Mesothelial cell of epicardium (in vitro differentiated cells): ENCODE measurements around the gene ANKS6. TPM values are rescaled to one million over a fixed set of nuclear protein-coding genes. Genes with fewer than 3 reads are reported as not detected.

ENCODE experiments used
- DNase-seq, 2 experiments: peaks; one replicate each; pipeline ENCODE4 v3.0.0; 2021; ENCODE audit warnings: low spot score in 2 of 2; ENCODE audit not compliant: unreplicated experiment in 2 of 2
- H3K27ac Mint-ChIP-seq: 2 replicates; pipeline ENCODE4 v1.8.0; 2021; ENCODE audit warnings: mixed read lengths
- H3K27me3 Mint-ChIP-seq: 2 replicates; pipeline ENCODE4 v1.8.0; 2021; ENCODE audit warnings: low read depth, mixed read lengths
- H3K36me3 Mint-ChIP-seq: 2 replicates; pipeline ENCODE4 v1.8.0; 2021; ENCODE audit warnings: mixed read lengths
- H3K4me1 Mint-ChIP-seq: 2 replicates; pipeline ENCODE4 v1.8.0; 2021; ENCODE audit warnings: mixed read lengths
- H3K4me3 Mint-ChIP-seq: 2 replicates; pipeline ENCODE4 v1.8.0; 2021; ENCODE audit warnings: mild to moderate bottlenecking, moderate library complexity, mixed read lengths
- H3K9me3 Mint-ChIP-seq: 2 replicates; pipeline ENCODE4 v1.8.0; 2021; ENCODE audit warnings: mixed read lengths
- CTCF ChIP-seq: fragments of 200-600 bp; sonication (generic); IDR thresholded peaks from one replicate; pipeline ENCODE4 v1.5.0; 2021; ENCODE audit warnings: antibody characterized with exemption; ENCODE audit not compliant: unreplicated experiment
- total RNA-seq: library from RNA; stranded (reverse); gene quantifications from 3 replicates; pipeline ENCODE4 v1.2.1, GENCODE V29; 2021

ANKS6 gene
- total RNA-seq, 1 donor from 2014 or later, result 42.0 TPM

DNA sequence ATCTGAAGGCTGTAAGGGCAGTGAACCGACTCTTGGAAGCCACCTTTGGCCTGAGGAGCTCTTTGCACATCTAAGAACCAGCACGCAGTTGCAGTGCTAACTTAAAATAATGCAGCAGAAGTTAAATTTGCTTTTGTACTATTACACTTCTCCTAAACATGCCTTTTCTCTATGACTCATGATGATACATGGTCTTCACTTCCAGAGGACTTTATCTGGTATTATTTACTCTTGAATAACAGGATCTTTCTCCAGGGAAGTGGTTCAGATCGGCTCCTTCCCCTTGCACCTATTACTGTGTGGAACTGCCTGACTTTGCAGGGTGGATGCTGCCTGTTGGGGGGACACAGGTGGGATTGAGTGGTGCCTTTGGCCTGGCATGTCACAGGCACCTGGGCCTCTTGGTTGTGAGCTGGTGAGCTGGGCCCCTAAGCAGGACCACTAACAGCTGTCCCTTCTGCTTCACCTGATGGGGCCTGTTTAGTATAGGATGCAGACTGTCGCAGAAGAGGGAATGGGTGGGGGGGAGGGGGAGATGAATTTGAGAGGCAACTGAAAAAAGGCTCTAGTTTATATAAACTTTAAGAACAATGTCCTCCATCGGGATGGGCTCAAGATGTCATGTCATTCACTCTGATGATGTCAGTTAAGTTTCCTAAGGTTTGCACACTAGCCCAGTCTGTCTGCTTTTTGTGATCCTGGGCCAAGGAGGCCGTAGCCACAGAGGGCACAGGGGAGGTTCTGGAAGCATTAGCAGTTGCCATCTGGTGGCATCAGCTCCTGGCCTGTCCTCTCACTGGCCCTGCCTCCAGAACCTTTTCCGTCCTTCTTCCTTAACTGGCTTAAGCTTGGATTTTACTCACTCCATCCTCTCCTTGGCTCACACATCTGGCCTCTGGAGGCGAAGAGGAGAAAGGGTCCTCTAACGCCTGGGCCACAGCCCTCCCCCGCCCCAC, 53.8 kb downstream of the ANKS6 start:
- Mint-ChIP-seq H3K36me3 (peaks cover 28% of the 10 kb centered on the region), H3K27me3 (no peaks in the 10 kb centered on the region), H3K4me1 (no peaks in the 10 kb centered on the region), H3K9me3 (peaks cover 17% of the 10 kb centered on the region), H3K4me3 (no peak overlapping the region), H3K27ac (no peak overlapping the region)
- no peak for DNase-seq
- TF ChIP-seq CTCF, result no peak

DNA sequence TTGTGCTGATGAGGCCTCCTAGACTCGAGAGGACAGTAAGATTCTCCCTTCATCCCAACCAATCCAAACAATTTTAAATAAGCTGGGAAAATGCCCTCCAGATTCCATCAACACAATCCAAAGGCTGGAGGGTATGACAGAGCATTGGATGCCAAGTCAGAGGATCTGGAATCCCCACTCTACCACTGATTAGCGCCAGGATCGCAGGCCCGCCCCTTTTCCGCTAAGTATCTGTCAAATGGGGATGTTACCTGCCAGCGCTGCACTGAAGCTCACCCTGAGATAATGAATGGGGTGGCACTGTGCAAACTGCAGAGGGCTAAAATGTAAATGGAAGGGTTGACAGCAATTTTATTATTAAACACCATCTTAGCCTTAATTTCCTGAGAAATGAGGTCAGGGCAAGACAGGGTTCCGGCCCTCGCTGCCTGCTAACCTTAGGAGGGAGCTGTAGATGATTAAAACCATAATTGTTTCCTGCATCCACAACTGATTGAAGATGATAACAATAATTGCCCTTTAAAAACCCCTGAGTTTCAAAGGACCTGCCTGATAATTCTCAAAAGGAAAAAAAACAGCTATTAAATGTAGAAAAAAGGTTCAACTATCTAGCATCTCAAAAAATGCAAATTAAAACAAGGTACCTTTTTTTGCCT, 56.0 kb downstream of the ANKS6 start:
- peak overlapping the region; percentile 12 for H3K27ac Mint-ChIP-seq
- no peak overlapping the region for H3K4me3 Mint-ChIP-seq

DNA sequence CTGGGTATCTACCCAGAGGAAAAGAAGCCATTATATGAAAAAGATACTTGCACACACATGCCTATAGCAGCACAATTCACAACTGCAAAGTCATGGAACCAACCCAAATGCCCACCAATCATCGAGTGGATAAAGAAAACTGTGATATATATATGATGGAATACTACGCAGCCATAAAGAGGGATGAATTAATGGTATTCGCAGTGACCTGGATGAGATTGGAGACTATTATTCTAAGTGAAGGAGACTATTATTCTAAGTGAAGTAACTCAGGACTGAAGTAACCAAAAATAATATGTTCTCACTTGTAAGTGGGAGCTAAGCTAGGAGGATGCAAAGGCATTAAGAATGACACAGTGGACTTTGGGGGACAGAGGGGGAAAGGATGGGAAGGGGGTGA, 57.6 kb downstream of the ANKS6 start:
- peaks cover 37% of the 10 kb centered on the region for H3K36me3 Mint-ChIP-seq
- no peaks in the 10 kb centered on the region for H3K27me3 Mint-ChIP-seq
- no peak overlapping the region for H3K4me3 Mint-ChIP-seq
- H3K9me3 Mint-ChIP-seq, result peaks cover 20% of the 10 kb centered on the region
- DNase-seq, result no peak
- H3K27ac Mint-ChIP-seq, result no peak overlapping the region
- no peak for TF ChIP-seq CTCF
- no peaks in the 10 kb centered on the region for H3K4me1 Mint-ChIP-seq

More for the DNA sequence above, 56.0 kb downstream of the ANKS6 start:
- H3K27me3 Mint-ChIP-seq, result no peaks in the 10 kb centered on the region
- no peak for TF ChIP-seq CTCF
- peaks cover 40% of the 10 kb centered on the region for H3K36me3 Mint-ChIP-seq
- H3K9me3 Mint-ChIP-seq, result peaks cover 20% of the 10 kb centered on the region
- no peaks in the 10 kb centered on the region for H3K4me1 Mint-ChIP-seq
- DNase-seq, result no peak

- Mint-ChIP-seq H3K27me3 (no peaks in the 10 kb centered on the region), H3K36me3 (peaks cover 35% of the 10 kb centered on the region), H3K4me3 (no peak overlapping the region), H3K4me1 (no peaks in the 10 kb centered on the region), H3K27ac (no peak overlapping the region), H3K9me3 (peaks cover 20% of the 10 kb centered on the region)
- no peak for TF ChIP-seq CTCF
- no peak for DNase-seq
Observed at GRCh38 chr9:98736226-98736625, 60.1 kb downstream of the ANKS6 start.

DNA sequence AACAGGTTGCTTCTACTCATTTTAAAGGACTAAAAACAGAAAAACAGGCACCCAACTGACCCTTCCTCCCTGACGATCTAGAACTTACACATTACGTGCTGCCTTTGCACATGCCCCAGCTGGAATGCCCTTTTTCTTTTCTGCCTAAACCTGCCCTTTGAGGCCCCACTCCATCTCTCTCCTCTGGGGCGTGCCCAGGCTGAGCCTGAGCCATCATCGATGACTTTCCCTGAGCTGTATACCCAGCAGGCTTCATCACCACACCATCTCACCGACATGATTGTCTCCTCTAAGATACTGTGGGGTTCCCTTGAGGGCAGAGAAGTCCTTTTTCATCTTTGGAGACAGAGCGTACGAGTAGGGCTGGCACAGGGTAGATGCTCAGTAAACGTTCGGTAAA, 63.6 kb downstream of the ANKS6 start:
- TF ChIP-seq CTCF, result no peak
- DNase-seq, result no peak
- Mint-ChIP-seq H3K36me3 (peaks cover 16% of the 10 kb centered on the region), H3K4me1 (no peaks in the 10 kb centered on the region), H3K27me3 (no peaks in the 10 kb centered on the region), H3K9me3 (peaks cover 5% of the 10 kb centered on the region), H3K27ac (no peak overlapping the region), H3K4me3 (no peak overlapping the region)
